Endothelial cell of umbilical vein (primary cell): Measurements from ENCODE around the gene R3HCC1L. TPM values are rescaled to one million over a fixed set of nuclear protein-coding genes. Genes with fewer than 3 reads are reported as not detected.

ENCODE experiments used
- BruUV-seq: library from RNA; stranded (reverse); fragments of 400-500 nt; replicated peaks from 2 replicates; lab custom pipeline; 2021; lab: Mats Ljungman, UMichigan
- CTCF ChIA-PET: fragments of 300-600, 350-600 bp; sonication (Branson Sonifier 250); formaldehyde crosslinking; loops from one replicate; lab custom pipeline; 2021; ENCODE audit warnings: antibody characterized with exemption, inconsistent platforms; lab: Charles Lee
- POLR2A ChIA-PET: fragments of 300-600, 350-600 bp; sonication (Branson Sonifier 250); formaldehyde crosslinking; loops from one replicate; lab custom pipeline; 2021; ENCODE audit warnings: antibody characterized with exemption, inconsistent platforms; lab: Charles Lee
- DNase-seq: peaks from one replicate; pipeline ENCODE4 v3.0.0-alpha.2; 2011; ENCODE audit warnings: low read depth, low spot score
- FAIRE-seq: peaks from 2 replicates; lab custom pipeline; 2011; peaks lifted over from hg19 to GRCh38; lab: Jason Lieb, UNC
- H2AFZ ChIP-seq: 2 replicates; pipeline ENCODE4 v1.6.0; 2012; ENCODE audit warnings: low read depth, low read length, control low read depth, inconsistent platforms
- H3K27ac ChIP-seq: 2 replicates; pipeline ENCODE4 v1.5.1; 2011; ENCODE audit warnings: low read depth, mild to moderate bottlenecking, control low read depth, low read length, moderate library complexity; ENCODE audit not compliant: insufficient read depth
- H3K27me3 ChIP-seq, 2 experiments: 2 replicates each; pipeline versions ENCODE4 v1.6.0 to v1.6.1; 2011; ENCODE audit warnings: low read length in 2 of 2, mixed read lengths in 1 of 2; ENCODE audit not compliant: control insufficient read depth in 2 of 2, insufficient read depth in 2 of 2
- H3K36me3 ChIP-seq, 2 experiments: 2 replicates in 1 of 2; 3 replicates in 1 of 2; pipeline ENCODE4 v1.5.1; 2011; ENCODE audit warnings: low read length in 2 of 2, mild to moderate bottlenecking in 1 of 2, moderate library complexity in 1 of 2; ENCODE audit not compliant: control insufficient read depth in 2 of 2, insufficient read depth in 2 of 2; ENCODE audit errors: extremely low read depth in 1 of 2
- H3K4me1 ChIP-seq: 3 replicates; pipeline ENCODE4 v1.5.1; 2011; ENCODE audit warnings: mild to moderate bottlenecking, low read length; ENCODE audit not compliant: control insufficient read depth, insufficient read depth; ENCODE audit errors: extremely low read depth
- H3K4me2 ChIP-seq: 2 replicates; pipeline ENCODE4 v1.6.1; 2011; ENCODE audit warnings: low read length, control low read depth, mixed read lengths; ENCODE audit not compliant: insufficient read depth
- H3K4me3 ChIP-seq, 3 experiments: fragments of 200-600 bp in 1 of 3; sonication (generic), shearing (Covaris generic) in 1 of 3; replicated peaks in 1 of 3; 2 replicates each; pipeline ENCODE4 v1.5.1; 2011 to 2016; ENCODE audit warnings: control low read depth in 3 of 3, low read length in 3 of 3, mild to moderate bottlenecking in 2 of 3, inconsistent platforms in 1 of 3, low read depth in 1 of 3, moderate library complexity in 1 of 3; ENCODE audit not compliant: insufficient read depth in 1 of 3
- H3K79me2 ChIP-seq: 2 replicates; pipeline ENCODE4 v1.6.0; 2012; ENCODE audit warnings: low read length, inconsistent platforms; ENCODE audit not compliant: control insufficient read depth, insufficient read depth
- H3K9ac ChIP-seq: replicated peaks from 2 replicates; pipeline ENCODE3; 2011; ENCODE audit warnings: low read length, control low read depth; ENCODE audit not compliant: insufficient read depth; ENCODE audit errors: extremely low read depth
- H3K9me1 ChIP-seq: replicated peaks from 3 replicates; pipeline ENCODE4 v1.6.0; 2011; ENCODE audit warnings: mild to moderate bottlenecking, low read length; ENCODE audit not compliant: control insufficient read depth, insufficient read depth; ENCODE audit errors: extremely low read depth
- H3K9me3 ChIP-seq: replicated peaks from 2 replicates; pipeline ENCODE4 v1.5.1; 2012; ENCODE audit warnings: low read length, inconsistent platforms; ENCODE audit not compliant: control insufficient read depth, insufficient read depth
- H4K20me1 ChIP-seq: replicated peaks from 2 replicates; pipeline ENCODE3; 2011; ENCODE audit warnings: mild to moderate bottlenecking, low read length; ENCODE audit not compliant: control insufficient read depth, insufficient read depth; ENCODE audit errors: extremely low read depth
- CTCF ChIP-seq, 2 donors: IDR thresholded peaks; 1 replicate in 1 of 2; 2 replicates in 1 of 2; pipeline ENCODE4 v1.5.1; 2011; ENCODE audit warnings: low read length in 2 of 2, mild to moderate bottlenecking in 2 of 2, moderate library complexity in 2 of 2, control low read depth in 1 of 2, inconsistent platforms in 1 of 2, low read depth in 1 of 2; ENCODE audit not compliant: insufficient read depth in 1 of 2; ENCODE audit errors: extremely low read depth in 1 of 2
- EZH2 ChIP-seq: IDR thresholded peaks from 2 replicates; pipeline ENCODE4 v1.6.1; 2012; ENCODE audit warnings: borderline replicate concordance, low read depth, mild to moderate bottlenecking, moderate library complexity, low read length, inconsistent platforms; ENCODE audit not compliant: severe bottlenecking
- FOS ChIP-seq: IDR thresholded peaks from 2 replicates; pipeline ENCODE4 v1.6.1; 2011; ENCODE audit warnings: mild to moderate bottlenecking, low read length, moderate library complexity, borderline replicate concordance; ENCODE audit not compliant: insufficient read depth
- GATA2 ChIP-seq: IDR thresholded peaks from 2 replicates; pipeline ENCODE4 v1.7.0; 2011; ENCODE audit warnings: low read depth, mild to moderate bottlenecking, moderate library complexity, mixed read lengths, low read length; ENCODE audit not compliant: insufficient read length, insufficient read depth
- JUN ChIP-seq: IDR thresholded peaks from 2 replicates; pipeline ENCODE4 v1.6.1; 2011; ENCODE audit warnings: borderline replicate concordance, low read depth; ENCODE audit not compliant: insufficient read length, insufficient read depth
- MAX ChIP-seq: IDR thresholded peaks from 2 replicates; pipeline ENCODE4 v1.6.1; 2011; ENCODE audit not compliant: insufficient read depth, insufficient read length
- MYC ChIP-seq: IDR thresholded peaks from one replicate; pipeline ENCODE4 v1.6.1; 2011; ENCODE audit warnings: mild to moderate bottlenecking, low read depth, low read length
- POLR2A ChIP-seq: IDR thresholded peaks from 2 replicates; pipeline ENCODE4 v1.6.1; 2012; ENCODE audit warnings: low read depth, mild to moderate bottlenecking, control low read depth, low read length
- POLR2AphosphoS5 ChIP-seq: IDR thresholded peaks from 2 replicates; pipeline ENCODE4 v1.6.1; 2012; ENCODE audit warnings: low read depth, mild to moderate bottlenecking, control low read depth, low read length, moderate library complexity; ENCODE audit not compliant: insufficient read depth
- dilution Hi-C: fragments of 300-500 bp; cut with MboI; formaldehyde crosslinking; loops from one replicate; pipeline ENCODE4 v1.15.0; 2019; ENCODE audit warnings: low sequenced_read_pairs; ENCODE audit not compliant: extremely low pct_ligation_motif_present
- intact Hi-C: fragments of 100-400 bp; cut with micrococcal nuclease; formaldehyde crosslinking; loops from one replicate; pipeline ENCODE4 v1.10.0; 2022
- polyA plus RNA-seq, 4 experiments: library from polyadenylated mRNA; depleted of rRNA in 3 of 4; stranded (reverse) in 3 of 4; unstranded in 1 of 4; fragments of >200 nt; gene quantifications; 2 replicates each; pipeline versions ENCODE4 v1.2.1 to v1.2.3, GENCODE V29; 2011 to 2012; ENCODE audit warnings: missing spikeins in 1 of 4
- total RNA-seq: library from RNA; stranded (reverse); gene quantifications from 2 replicates; pipeline ENCODE4 v1.2.3, GENCODE V29; 2021

Gene R3HCC1L
- total and polyA plus RNA-seq, 2 donors (not counting 3 experiments of a cell fraction or from before 2014, with no cell fraction given) = 6.3 to 12.4 TPM

GRCh38 chr10:98097616-98098015 is 36.8 kb upstream of the R3HCC1L start:
- Histone ChIP-seq H3K9me1 (no peaks in the 10 kb centered on the region), H2AFZ (no peak overlapping the region), H3K9ac (no peak overlapping the region), H3K9me3 (no peaks in the 10 kb centered on the region), H3K36me3 (no peaks in the 10 kb centered on the region), H3K27ac (no peak overlapping the region), H3K27me3 (no peaks in the 10 kb centered on the region), H4K20me1 (no peaks in the 10 kb centered on the region), H3K4me1 (no peaks in the 10 kb centered on the region), H3K79me2 (no peaks in the 10 kb centered on the region), H3K4me2 (no peak overlapping the region), H3K4me3 (no peak overlapping the region)
- no peak for TF ChIP-seq MAX
- no peak for TF ChIP-seq CTCF (IDR thresholded peaks at IDR 0.05; ENCODE audit: extremely low read depth in 1 of 2, insufficient read depth in 1 of 2, low read depth in 1 of 2, low read length in 2 of 2)
- no peak for TF ChIP-seq MYC
- TF ChIP-seq POLR2A = no peak
- TF ChIP-seq POLR2AphosphoS5 = no peak
- TF ChIP-seq FOS = no peak
- TF ChIP-seq EZH2 = no peak
- TF ChIP-seq JUN = no peak
- no peak for TF ChIP-seq GATA2
- BruUV-seq = no TSS peak
- ChIA-PET POLR2A (no interaction called here), CTCF (no interaction called here)
- DNase-seq (no peak), FAIRE-seq (no peak)
- dilution Hi-C loops = no loop called here
- intact Hi-C loops = no loop called here
